HG02759 (cell line): Measurements from ENCODE around the gene SURF2.

Experiments
- ATAC-seq: cut with Tn5 transposase; IDR thresholded peaks from one replicate; pipeline ENCODE4 v1.9.1; 2021; ENCODE audit warnings: mild to moderate bottlenecking, moderate library complexity; ENCODE audit not compliant: unreplicated experiment

Gene SURF2

GRCh38 chr9:133335924-133336811, 20.2 kb upstream of the SURF2 start, which contains the start of gene SURF6:
SURF6 (minus strand) TSS chr9:133336188; CDS start chr9:133336132, 56 bp downstream.
- ATAC-seq = peak; percentile 92

- ATAC-seq = no peak
Measured at GRCh38 chr9:133339641-133340040, 16.7 kb upstream of the SURF2 start.

DNA sequence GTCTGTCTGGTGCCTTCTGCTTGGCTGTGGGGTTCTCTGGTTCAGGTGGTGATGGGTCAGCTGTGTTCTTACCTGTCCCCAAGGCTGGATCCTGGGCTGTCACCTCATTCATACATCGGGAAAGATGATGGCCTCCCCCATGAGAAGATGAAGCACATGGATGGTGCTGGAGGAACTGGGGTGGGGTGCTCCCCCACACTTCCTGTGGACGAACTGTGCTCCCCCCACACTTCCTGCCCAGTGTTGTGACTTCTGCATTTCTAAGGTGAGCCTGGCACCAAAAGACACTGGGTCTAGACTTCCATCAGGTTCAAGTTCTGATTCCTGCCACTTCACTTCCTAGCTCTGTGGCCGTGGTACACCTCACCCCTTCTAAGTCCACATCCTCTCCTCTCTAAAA, 16.1 kb upstream of the SURF2 start:
- no peak for ATAC-seq

GRCh38 chr9:133340916-133341315, 15.4 kb upstream of the SURF2 start:
- no peak for ATAC-seq

- ATAC-seq = no peak
Measured at GRCh38 chr9:133341369-133342068, 14.8 kb upstream of the SURF2 start.

DNA sequence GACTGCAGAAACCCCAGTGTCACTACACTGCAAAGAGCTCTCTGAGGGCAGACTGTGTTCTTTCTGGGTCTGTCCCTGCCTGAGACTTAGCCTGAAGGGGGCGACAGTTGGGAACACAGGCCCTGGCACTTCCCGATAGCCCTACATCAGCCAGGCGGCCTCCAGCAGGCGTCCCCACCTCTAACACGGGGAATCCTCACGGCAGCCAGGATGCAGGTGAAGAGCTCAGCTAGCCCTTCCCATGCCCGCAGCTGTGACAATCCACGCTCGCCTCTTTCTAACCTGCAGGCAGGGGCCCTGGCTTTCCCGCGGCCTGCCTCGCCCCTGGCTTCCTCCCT, 14.3 kb upstream of the SURF2 start:
- no peak for ATAC-seq

DNA sequence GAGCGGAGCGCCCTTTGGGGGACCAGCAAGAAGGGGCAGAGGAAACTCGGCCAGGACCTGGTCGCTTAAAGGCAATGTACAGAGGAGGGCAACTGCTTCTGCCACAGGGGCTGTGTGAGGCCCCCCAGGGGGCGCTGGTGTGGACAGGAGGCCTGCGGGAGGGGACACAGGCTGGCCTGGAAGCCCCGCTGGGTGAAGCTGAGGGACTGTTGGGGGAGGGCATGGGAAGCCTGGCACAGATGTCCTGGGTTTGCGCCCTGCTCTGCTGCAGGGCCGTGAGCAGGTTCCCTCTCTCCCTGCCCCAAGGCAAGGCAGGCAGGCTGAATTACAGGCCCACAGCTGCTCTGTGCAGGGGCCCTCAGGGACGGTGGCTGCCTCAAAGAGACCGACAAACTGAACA, 13.8 kb upstream of the SURF2 start:
- no peak for ATAC-seq

- no peak for ATAC-seq
Measured at GRCh38 chr9:133344071-133344470, 12.3 kb upstream of the SURF2 start.

DNA sequence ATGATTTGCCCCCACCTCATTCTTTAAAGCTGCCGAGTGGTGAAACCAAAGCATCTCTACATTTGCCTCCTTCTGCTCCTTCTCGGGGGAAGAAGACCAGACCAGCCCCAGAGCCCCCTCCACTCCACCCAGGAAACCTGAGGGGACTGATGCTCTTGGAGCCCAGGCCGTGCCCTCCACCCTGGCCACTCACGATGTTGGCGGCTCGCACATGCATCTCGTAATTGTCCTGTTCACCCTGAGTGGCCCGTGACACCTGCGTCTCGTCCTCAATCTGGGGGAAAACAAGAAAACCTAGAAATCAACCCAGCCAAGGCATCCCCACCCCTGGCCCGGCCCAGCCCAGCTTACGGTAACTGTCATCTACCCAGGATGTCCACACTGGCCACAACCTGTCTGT, 11.4 kb upstream of the SURF2 start:
- ATAC-seq = no peak

DNA sequence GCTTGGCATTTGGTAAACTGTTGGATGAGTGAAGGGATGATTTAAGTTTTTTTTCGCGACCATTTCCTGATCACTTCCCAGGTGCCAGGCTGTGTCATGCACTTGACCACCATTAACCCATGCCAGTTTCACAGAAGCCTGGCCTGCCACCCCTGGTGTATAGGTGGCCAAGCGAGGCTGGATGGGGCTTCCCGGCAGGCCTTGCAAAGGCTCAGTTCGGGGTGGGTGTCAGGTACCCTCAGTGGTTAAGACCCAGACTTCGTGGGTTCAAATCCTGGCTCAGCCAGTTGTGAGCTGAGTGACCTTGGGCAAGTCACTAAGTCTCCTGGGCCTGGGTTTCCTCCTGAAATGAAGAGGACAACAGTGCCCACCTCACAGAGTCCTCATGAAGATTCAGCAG, 10.8 kb upstream of the SURF2 start:
- no peak for ATAC-seq

- no peak for ATAC-seq
Measured at GRCh38 chr9:133346021-133346785, 10.1 kb upstream of the SURF2 start.

- ATAC-seq = peak; percentile 37
Measured at GRCh38 chr9:133347515-133347984, 8.8 kb upstream of the SURF2 start.

- ATAC-seq = peak; percentile 71
Measured at GRCh38 chr9:133347985-133348717, 8.2 kb upstream of the SURF2 start, which contains the start of the genes MED22 and RPL7A. MED22 (minus strand) TSS chr9:133348131; CDS start chr9:133346662, 1,469 bp downstream. RPL7A (plus strand) TSS chr9:133348218; CDS start chr9:133348244, 26 bp downstream.

DNA sequence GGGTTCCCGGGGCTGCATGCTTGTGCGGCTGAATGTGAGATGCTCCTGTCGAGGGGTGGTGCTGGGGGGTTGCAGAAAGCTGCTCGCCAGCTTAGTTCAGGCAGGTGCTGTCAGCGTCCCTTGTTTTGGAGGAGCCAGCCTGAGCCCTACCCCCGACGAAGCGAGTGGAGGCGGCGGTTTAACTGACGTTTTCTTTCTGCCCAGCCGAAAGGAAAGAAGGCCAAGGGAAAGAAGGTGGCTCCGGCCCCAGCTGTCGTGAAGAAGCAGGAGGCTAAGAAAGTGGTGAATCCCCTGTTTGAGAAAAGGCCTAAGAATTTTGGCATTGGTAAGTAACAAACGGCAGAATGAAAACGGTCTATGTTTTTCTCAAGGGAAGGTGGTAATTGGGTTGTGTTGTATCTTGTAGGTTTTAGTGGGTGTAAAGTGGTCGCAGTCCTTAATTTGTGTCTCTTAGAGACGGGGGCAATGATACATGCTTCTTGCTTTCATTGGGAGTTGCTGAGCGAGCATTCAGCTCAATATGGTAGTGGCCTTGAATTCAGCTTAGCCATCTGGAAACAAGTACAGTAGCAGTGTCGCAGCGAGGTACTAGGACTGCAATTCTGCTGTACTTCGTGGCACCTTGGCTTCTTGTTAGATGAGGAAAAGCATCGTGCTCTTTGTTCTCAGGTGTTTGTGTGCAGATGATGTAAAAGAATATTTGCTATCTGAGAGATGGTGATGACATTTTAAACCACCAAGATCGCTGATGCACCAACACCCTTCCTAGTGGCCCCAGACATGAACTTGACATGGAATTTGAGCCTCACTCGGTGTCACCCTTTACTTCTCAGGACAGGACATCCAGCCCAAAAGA, 7.4 kb upstream of the SURF2 start:
- ATAC-seq = no peak

DNA sequence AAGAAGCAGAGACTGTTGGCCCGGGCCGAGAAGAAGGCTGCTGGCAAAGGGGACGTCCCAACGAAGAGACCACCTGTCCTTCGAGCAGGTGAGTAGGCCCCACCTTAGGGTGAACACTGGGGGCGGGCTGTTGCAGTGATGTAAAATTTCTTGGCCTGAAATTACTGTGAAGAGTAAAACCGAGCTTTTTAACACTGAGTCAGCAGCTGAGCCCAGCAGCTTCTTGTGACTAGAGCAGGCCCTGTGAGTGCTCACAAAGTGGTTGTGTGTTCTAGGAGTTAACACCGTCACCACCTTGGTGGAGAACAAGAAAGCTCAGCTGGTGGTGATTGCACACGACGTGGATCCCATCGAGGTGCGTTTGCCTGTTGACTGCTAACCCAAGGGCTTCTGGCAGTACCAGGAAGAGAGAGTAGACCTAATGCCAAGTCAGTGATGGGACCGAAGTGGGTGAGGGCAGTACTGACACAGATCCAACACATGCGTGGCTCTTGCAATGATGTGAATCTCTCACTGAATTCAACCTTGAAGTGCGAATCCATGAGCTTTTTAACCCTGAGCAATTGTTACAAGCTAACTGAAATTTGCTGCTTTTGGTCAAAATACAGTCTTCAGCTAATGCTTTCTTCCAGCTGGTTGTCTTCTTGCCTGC, 6.3 kb upstream of the SURF2 start:
- no peak for ATAC-seq

DNA sequence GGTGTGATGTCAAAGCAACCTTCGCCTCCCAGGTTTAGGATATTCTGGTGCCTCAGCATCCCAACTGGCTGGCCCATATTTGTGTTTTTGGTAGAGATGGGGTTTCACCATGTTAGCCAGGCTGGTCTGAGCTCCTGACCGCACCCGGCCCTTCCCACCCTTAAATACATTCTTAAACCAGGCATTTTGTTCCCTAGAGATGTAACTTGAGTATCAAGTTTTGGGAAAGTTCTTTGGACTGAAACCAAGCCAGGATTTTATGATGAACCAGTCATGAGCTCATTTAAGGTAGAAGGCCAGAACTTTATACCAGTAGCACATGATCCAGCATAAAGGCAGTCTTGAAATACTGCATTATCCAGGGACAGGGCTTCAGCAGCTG, 4.8 kb upstream of the SURF2 start:
- no peak for ATAC-seq

- ATAC-seq = no peak
Measured at GRCh38 chr9:133351908-133352634, 4.3 kb upstream of the SURF2 start.

DNA sequence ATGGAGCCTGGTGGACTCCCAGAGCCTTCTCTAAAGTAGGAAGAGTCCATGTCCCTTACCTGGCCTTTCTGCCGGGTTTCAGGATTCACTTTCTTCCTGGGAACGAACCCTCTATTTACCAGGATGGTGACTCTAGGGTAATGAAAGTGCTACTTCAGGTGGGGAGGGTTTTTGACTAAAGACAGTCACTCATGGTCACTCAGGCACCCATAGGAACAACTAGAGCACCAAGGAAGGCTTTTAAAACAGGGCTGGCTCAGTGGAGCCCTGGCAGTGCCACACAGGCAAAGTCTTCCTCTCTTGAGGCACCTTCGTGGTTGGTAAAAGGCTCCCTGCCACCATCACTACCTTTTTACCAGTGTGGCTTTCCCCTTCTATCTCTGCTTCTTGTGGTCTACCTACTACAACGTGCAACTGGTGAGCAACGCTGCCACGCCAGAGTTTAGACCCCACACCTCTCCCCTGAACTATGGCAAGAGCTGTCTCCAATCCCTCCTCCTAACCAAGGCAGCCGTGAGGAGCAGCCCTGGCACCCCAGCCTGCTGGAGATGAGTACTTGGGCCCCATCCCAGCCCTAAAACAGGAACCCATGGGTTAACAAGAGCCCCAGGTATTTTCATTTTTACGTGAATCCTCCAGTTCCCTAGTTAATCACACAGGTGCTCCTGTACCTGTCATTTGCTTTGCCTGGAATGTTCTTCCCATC, 3.6 kb upstream of the SURF2 start:
- ATAC-seq = no peak
